GM18858 (cell line): Measurements from ENCODE around the gene OR11G2.
"Not testable (repeated sequence)": the region's sequence is repeated elsewhere in the genome, so short reads cannot be mapped to it uniquely, and the experiment has no call there.

Experiments used
- ATAC-seq: cut with Tn5 transposase; IDR thresholded peaks from one replicate; pipeline ENCODE4 v1.9.1; 2021; ENCODE audit not compliant: unreplicated experiment

Gene OR11G2

GRCh38 chr14:20190596-20190995 lies at the start of gene OR11G2:
OR11G2 (plus strand) TSS chr14:20190896; CDS start chr14:20197438, 6,542 bp downstream.
- ATAC-seq: no peak

GRCh38 chr14:20143911-20144310 lies 46.8 kb upstream of the OR11G2 start:
- no peak for ATAC-seq

GRCh38 chr14:20144820-20145219 lies 45.9 kb upstream of the OR11G2 start:
- no peak for ATAC-seq

GRCh38 chr14:20164462-20164861 lies 26.2 kb upstream of the OR11G2 start:
- ATAC-seq: no peak

GRCh38 chr14:20167091-20167490 lies 23.6 kb upstream of the OR11G2 start:
- no peak for ATAC-seq

- not testable (repeated sequence) for ATAC-seq
These were observed 20.8 kb upstream of the OR11G2 start for GRCh38 chr14:20169852-20170251.

- not testable (repeated sequence) for ATAC-seq
These were observed 16.5 kb upstream of the OR11G2 start for GRCh38 chr14:20174205-20174604.

- no peak for ATAC-seq
These were observed 14.4 kb upstream of the OR11G2 start for GRCh38 chr14:20176330-20176729.

GRCh38 chr14:20177433-20177974 lies 13.2 kb upstream of the OR11G2 start:
- ATAC-seq: no peak

- no peak for ATAC-seq
These were observed 11.5 kb upstream of the OR11G2 start for GRCh38 chr14:20179218-20179617.

GRCh38 chr14:20179880-20180279 lies 10.8 kb upstream of the OR11G2 start:
- ATAC-seq: no peak

- ATAC-seq: no peak
These were observed 10.2 kb upstream of the OR11G2 start for GRCh38 chr14:20180486-20180885.

- no peak for ATAC-seq
These were observed 6.5 kb upstream of the OR11G2 start for GRCh38 chr14:20184181-20184580.

GRCh38 chr14:20191396-20191795 lies 700 bp downstream of the OR11G2 start:
- ATAC-seq: no peak

- no peak for ATAC-seq
These were observed 3.4 kb downstream of the OR11G2 start for GRCh38 chr14:20194101-20194500.

GRCh38 chr14:20195170-20195569 lies 4.5 kb downstream of the OR11G2 start:
- ATAC-seq: not testable (repeated sequence)

- no peak for ATAC-seq
These were observed 5.2 kb downstream of the OR11G2 start for GRCh38 chr14:20195911-20196310.

- ATAC-seq: no peak
These were observed 6.8 kb downstream of the OR11G2 start for GRCh38 chr14:20197459-20197858.

GRCh38 chr14:20198991-20199390 lies 8.3 kb downstream of the OR11G2 start:
- ATAC-seq: no peak

- no peak for ATAC-seq
These were observed 14.0 kb downstream of the OR11G2 start for GRCh38 chr14:20204721-20205120.

- no peak for ATAC-seq
These were observed 18.9 kb downstream of the OR11G2 start for GRCh38 chr14:20209595-20209994.

- not testable (repeated sequence) for ATAC-seq
These were observed 21.7 kb downstream of the OR11G2 start for GRCh38 chr14:20212406-20212805.

GRCh38 chr14:20215196-20215595 lies 24.5 kb downstream of the OR11G2 start:
- no peak for ATAC-seq
